MCF 10A (cell line): Measurements from ENCODE around the gene EIF4A3. TPM values are rescaled to one million over a fixed set of nuclear protein-coding genes. Genes with fewer than 3 reads are reported as not detected.
A peak's percentile ranks its signal among the peaks of the same experiment; 100 is the strongest.

Source experiments
- BruUV-seq: library from RNA; stranded (reverse); fragments of 400-500 nt; replicated peaks from 2 replicates; lab custom pipeline; 2021; lab: Mats Ljungman, UMichigan
- CTCF ChIA-PET: fragments of 300-600 bp; sonication (Branson Sonifier 250); formaldehyde crosslinking; extraction: SDS; loops from one replicate; lab custom pipeline; 2021; ENCODE audit warnings: antibody characterized with exemption, inconsistent platforms; lab: Yijun Ruan, JAX
- POLR2A ChIA-PET: fragments of 300-600, 350-650 bp; sonication (Branson Sonifier 250); formaldehyde crosslinking; extraction: SDS; loops from one replicate; lab custom pipeline; 2020; ENCODE audit warnings: antibody characterized with exemption, inconsistent platforms; lab: Yijun Ruan, JAX
- DNase-seq: peaks from one replicate; pipeline ENCODE4 v3.0.0-alpha.2; 2018; ENCODE audit not compliant: unreplicated experiment
- H3K27ac Mint-ChIP-seq: one replicate; pipeline ENCODE4 v1.8.0; 2022; ENCODE audit warnings: mild to moderate bottlenecking, low read depth, mixed read lengths; ENCODE audit not compliant: unreplicated experiment
- H3K27me3 Mint-ChIP-seq: one replicate; pipeline ENCODE4 v1.8.0; 2022; ENCODE audit warnings: mixed read lengths; ENCODE audit not compliant: insufficient read depth, unreplicated experiment
- H3K36me3 Mint-ChIP-seq: one replicate; pipeline ENCODE4 v1.8.0; 2022; ENCODE audit warnings: mild to moderate bottlenecking, moderate library complexity, mixed read lengths; ENCODE audit not compliant: insufficient read depth, unreplicated experiment
- H3K4me1 Mint-ChIP-seq: one replicate; pipeline ENCODE4 v1.8.0; 2022; ENCODE audit warnings: mixed read lengths; ENCODE audit not compliant: insufficient read depth, unreplicated experiment
- H3K4me3 Mint-ChIP-seq: one replicate; pipeline ENCODE4 v1.8.0; 2022; ENCODE audit warnings: mild to moderate bottlenecking, moderate library complexity, mixed read lengths; ENCODE audit not compliant: unreplicated experiment
- H3K9me3 Mint-ChIP-seq: one replicate; pipeline ENCODE4 v1.8.0; 2022; ENCODE audit warnings: mixed read lengths; ENCODE audit not compliant: unreplicated experiment
- CTCF ChIP-seq: fragments of 200-600 bp; IDR thresholded peaks from one replicate; pipeline ENCODE4 v1.8.0; 2022; ENCODE audit warnings: antibody characterized with exemption, mild to moderate bottlenecking; ENCODE audit not compliant: unreplicated experiment
- intact Hi-C: fragments of 100-400 bp; cut with micrococcal nuclease; formaldehyde crosslinking; loops from 2 replicates; pipeline ENCODE4 v1.14.1; 2022
- total RNA-seq: library from RNA; stranded (reverse); gene quantifications from 2 replicates; pipeline ENCODE4 v1.2.3, GENCODE V29; 2022

EIF4A3 gene
- total RNA-seq, 1 experiment from 2014 or later = 87.0 TPM

GRCh38 chr17:80103449-80104085 is 43.4 kb downstream of the EIF4A3 start:
- intact Hi-C loops = loop anchor here (10.0 kb wide), 1 partner anchor 311 kb away; the partner anchor contains the start of gene ENDOV
- Mint-ChIP-seq H3K4me3 (peak overlapping the region; percentile 36), H3K36me3 (no peaks in the 10 kb centered on the region), H3K27ac (no peak overlapping the region), H3K4me1 (peaks cover 18% of the 10 kb centered on the region), H3K27me3 (no peaks in the 10 kb centered on the region), H3K9me3 (no peaks in the 10 kb centered on the region)
- POLR2A ChIA-PET = interaction anchor here (1.0 to 1.6 kb wide), 2 partner anchors 72 to 174 kb away, joined by 3 to 5 read pairs; no protein-coding TSS in a partner anchor
- CTCF ChIA-PET = interaction anchor here (0.6 kb wide), 1 partner anchor 18 kb away, joined by 5 read pairs; no protein-coding TSS in a partner anchor
- TF ChIP-seq CTCF = no peak
- BruUV-seq = no TSS peak
- no peak for DNase-seq

- intact Hi-C loops = loop anchor here (10.0 kb wide), 1 partner anchor 312 kb away; the partner anchor contains the start of gene ENDOV
- no TSS peak for BruUV-seq
- Mint-ChIP-seq H3K36me3 (no peaks in the 10 kb centered on the region), H3K27me3 (no peaks in the 10 kb centered on the region), H3K27ac (no peak overlapping the region), H3K4me1 (peaks cover 18% of the 10 kb centered on the region), H3K4me3 (peak overlapping the region; percentile 79), H3K9me3 (no peaks in the 10 kb centered on the region)
- ChIA-PET POLR2A (interaction anchor here (1.0 to 1.6 kb wide), 2 partner anchors 73 to 175 kb away, joined by 3 to 5 read pairs; no protein-coding TSS in a partner anchor), CTCF (no interaction called here)
- no peak for TF ChIP-seq CTCF
- peak; percentile 22 for DNase-seq
These were observed 44.1 kb downstream of the EIF4A3 start for GRCh38 chr17:80102664-80103448.

GRCh38 chr17:80101946-80102663 is 44.8 kb downstream of the EIF4A3 start:
- intact Hi-C loops = loop anchor here (1.0 to 10.0 kb wide), 2 partner anchors 151 to 313 kb away; partner anchors contain the start of gene ENDOV
- BruUV-seq = TSS peak; percentile 49
- POLR2A ChIA-PET = interaction anchor here (0.6 to 1.8 kb wide), 17 partner anchors 8 to 178 kb away, joined by 3 to 20 read pairs (median 5); no protein-coding TSS in a partner anchor

More at GRCh38 chr17:80101946-80102663, 44.8 kb downstream of the EIF4A3 start:
- TF ChIP-seq CTCF = no peak
- CTCF ChIA-PET = interaction anchor here (0.6 to 2.8 kb wide), 18 partner anchors 8 to 219 kb away, joined by 3 to 14 read pairs (median 4); no protein-coding TSS in a partner anchor
- peak; percentile 8 for DNase-seq
- H3K36me3 Mint-ChIP-seq = no peaks in the 10 kb centered on the region
- no peaks in the 10 kb centered on the region for H3K27me3 Mint-ChIP-seq
- H3K27ac Mint-ChIP-seq = peak overlapping the region; percentile 49
- peak overlapping the region; percentile 79 for H3K4me3 Mint-ChIP-seq
- H3K4me1 Mint-ChIP-seq = peaks cover 18% of the 10 kb centered on the region
- no peaks in the 10 kb centered on the region for H3K9me3 Mint-ChIP-seq
